Renal pelvis (tissue), 4 donors: Measurements from ENCODE around the gene ATP11A. TPM values are rescaled to one million over a fixed set of nuclear protein-coding genes. Genes with fewer than 3 reads are reported as not detected.

ENCODE experiments used
- DNase-seq: peaks from one replicate; pipeline ENCODE4 v3.0.0-alpha.2; 2013
- polyA plus RNA-seq, 3 donors: library from polyadenylated mRNA; unstranded; fragments of 120-200 nt; gene quantifications; one replicate each; pipeline ENCODE4 v1.2.1, GENCODE V29; 2013; ENCODE audit not compliant: insufficient read length in 3 of 3

The ATP11A gene
- polyA plus RNA-seq, 3 donors: 39.0 to 68.3 (median 60.9) TPM

DNA sequence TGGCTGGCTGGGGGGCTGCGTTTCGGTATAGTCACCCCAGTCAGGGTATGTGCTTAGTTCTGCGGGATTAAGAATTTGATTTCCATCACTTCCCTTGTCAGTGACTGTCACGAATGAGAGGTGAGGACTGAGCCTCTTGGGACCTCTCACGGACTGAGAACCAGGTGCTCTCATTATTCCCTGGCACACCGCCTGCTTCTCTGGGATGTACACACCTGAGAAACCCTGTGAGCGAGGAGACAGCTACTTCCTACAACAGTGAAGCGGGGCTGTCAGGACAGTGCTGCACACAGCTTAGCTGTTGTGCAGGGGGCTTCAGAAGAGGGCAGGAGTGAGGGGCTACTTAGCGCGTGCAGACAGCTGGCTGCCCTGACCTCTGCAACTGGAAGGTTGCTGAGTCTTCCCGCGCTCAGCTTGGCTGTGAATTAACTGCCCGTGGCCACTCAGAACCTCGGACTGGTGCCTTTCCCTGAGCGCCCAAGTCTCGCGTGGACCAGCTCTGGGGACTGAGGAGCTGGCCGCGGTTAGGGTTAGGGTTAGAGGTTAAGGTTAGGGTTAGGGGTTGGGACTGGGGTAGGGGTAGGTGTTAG is 213.9 kb downstream of the ATP11A start:
- DNase-seq: no peak

DNA sequence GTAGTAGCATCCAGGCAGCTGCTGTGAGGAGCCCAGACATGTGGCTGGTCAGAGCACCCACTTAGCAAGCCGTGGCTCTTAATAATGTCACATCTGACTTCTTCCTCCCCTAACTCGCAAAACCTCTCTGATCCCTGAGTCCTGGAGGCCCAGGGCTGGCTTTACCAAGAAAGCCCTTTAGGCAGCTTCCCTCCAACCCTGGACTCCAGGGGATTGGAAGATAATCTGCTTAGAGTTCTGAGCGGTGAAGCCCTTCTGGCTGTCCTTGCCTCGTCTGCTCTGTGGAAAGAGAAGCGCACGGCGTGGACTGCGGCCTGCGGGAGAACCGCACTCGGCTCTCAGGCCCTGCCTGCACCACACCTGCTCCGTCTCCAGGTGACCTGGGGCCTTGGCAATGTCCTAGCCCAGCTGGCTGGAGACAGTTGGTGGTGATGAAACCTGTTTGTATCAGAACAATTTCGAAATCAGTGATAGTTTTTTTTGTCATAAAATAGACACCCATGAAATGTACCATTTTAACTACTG is 214.7 kb downstream of the ATP11A start:
- DNase-seq: no peak

DNA sequence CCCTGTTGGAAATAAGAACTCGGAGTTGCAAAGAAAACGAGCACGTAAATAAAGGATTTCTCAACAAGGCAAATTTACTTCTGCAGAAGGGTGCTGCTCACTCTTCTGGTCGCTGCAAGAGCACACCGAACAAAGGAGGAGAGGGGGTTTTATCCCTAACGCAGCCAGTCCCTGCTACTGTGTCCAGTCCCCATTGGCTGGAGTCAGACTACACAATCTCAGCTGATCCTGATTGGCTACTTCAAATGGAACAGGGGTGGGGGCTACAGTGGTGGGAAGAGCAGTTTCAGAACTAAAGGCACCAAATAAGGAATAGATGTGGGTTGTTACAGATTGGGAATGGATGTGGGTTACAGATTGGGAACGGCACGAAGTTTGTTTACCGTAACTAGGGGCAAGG is 215.2 kb downstream of the ATP11A start:
- DNase-seq: no peak

DNA sequence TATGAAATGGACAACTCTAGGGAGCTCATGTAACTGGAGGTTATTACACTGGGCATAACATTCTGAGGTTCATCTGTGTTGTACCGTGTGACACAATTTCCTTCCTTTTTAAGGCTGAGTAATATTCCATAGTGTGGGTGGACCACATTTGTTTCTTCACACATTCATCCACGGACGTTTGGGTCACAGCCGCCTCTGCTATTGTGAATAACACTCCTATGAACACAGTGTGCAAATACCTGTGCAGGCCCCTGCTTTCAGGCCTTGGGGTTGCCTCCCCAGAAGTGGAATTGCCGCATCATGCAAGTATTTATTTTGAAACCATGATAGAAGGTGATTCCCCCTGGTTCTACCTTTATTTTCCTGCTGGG is 215.8 kb downstream of the ATP11A start:
- no peak for DNase-seq

DNA sequence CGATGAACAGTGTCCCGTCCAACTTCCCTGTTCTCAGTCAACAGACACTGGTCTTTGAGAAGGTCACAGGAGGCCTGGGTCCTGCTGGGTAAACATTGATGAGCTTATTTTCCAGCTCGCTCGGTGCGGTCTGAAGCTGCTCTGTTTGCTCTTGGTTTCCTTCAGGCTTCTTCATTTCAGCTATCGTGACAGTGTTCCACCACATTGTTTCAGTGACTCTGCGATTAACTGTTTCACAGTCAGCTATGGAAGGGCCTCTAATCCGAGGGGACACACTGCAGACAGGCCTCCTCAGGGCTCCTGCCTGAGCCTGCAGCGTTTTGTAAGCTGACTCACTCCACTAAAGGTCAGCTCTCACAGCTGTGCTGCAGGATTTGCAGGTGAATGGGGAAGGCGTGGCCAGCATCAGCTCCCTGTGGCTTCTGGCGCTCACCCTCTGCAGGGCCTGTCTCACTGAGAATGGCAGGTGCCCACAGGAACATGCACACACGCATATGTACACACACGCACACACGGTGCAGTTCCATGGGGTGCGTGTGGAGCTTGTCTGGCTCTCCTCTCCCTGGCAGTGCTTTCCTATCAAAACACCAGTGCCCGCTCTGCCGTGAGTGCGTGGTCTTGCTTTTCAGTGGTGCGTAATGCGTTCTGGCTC is 216.3 kb downstream of the ATP11A start:
- DNase-seq: no peak

DNA sequence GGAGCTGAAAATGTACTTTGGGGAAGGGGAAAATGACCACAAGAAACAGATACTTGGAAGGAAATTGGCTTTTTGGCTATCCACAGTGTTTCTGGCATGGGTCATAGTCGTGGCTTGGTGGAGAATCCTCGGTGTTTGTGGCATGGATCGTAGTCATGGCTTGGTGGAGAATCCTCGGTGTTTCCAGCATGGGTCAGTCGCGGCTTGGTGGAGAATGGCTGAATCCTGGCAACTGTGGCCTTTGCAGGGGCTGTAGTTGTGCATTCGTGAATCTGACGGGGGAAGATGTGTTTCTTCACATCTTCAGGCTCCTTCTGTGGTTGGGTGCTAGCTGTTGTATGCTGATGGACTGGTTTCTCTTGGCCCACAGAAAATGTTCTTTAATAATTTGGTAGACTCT is 217.4 kb downstream of the ATP11A start:
- DNase-seq: no peak

DNA sequence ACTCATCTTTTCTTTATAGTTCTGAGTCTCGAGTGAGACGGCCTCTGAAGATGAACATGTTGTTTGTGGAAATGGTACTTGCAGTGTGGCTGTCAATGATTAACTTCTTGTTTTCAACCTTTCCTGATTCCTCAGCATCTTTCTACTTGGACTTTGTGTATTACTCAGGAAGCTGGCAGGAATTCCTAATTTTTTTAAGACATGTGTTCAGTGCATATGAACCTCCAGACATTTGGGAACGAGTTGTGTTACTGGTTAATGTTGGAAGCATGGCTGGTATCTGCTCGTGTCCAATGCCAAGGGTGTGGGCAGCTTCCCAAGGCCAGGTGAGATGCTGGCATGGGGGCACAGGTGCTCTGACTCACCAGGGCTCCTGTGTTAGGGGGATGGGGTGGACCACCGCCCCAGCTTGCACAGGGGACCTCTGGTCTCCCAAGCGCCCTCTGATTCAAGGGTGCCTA is 218.1 kb downstream of the ATP11A start:
- no peak for DNase-seq

DNA sequence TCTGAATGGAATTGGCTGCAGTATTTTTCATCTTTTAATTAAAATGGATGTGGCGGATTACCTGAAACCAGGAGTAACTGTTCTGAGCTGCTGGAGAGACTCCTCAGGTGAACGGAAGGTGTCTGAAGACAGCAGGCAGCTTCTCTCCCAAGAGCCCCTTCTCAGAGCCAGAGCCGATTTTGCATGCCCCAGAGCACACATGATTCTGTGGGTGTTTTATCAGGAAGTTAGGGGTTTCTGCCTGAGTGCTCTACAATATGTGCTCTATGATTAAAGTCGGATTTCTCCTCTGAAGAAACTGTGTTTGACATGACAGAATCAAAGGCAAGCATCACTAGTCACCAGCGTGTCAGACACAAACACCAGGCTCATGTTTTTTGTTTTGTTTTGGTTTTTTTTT is 218.5 kb downstream of the ATP11A start:
- no peak for DNase-seq

DNA sequence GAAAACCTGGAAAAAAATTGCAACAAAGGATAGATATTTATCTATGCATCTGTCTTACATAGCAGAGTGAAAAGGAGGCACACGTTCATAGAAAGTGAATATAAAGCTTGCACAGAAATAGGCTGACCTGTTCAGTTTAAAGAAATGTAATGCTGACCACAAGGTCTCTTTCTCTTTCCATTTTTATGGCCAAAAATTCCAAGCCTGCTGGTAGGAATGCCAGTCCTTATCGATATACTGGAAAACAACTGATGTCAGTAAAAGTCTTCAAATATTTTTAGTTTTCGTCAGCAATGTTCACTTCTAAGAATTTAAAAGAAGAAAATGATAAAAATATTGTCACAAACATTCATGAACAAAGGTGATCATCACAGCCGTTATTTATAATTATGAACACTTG is 220.2 kb downstream of the ATP11A start:
- no peak for DNase-seq

DNA sequence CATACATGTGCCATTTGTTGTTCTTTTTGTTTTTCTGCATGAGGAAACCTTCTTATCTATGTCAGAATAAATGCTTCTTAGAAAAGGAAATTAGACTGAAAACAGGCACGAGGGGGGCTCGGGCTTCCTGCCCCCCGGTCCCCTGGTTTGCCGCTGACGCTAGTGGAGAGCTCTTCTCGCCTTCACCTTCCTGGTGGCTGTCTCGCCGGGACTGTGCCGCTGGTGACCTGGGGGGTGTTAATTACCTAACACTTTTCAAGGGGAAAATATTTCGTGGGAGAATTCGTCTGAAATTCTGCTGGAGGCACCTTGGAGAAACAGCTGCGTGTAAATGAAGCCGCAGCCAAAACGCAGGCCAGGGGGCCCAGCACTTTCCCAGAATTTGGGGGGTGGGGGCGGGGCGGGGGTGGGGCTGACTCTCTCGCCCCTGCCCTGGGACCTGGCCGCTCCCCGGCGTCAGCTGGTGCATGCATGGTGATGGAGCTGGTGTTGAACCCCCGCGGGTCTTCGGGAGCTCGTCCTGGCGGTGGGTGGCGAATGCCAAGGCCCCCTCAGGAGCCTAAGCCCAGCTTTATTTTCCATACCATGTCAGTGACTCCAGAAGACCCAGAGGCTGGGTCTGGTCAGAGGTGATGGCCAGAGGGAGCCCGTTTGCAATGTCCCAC is 220.9 kb downstream of the ATP11A start:
- DNase-seq: no peak

DNA sequence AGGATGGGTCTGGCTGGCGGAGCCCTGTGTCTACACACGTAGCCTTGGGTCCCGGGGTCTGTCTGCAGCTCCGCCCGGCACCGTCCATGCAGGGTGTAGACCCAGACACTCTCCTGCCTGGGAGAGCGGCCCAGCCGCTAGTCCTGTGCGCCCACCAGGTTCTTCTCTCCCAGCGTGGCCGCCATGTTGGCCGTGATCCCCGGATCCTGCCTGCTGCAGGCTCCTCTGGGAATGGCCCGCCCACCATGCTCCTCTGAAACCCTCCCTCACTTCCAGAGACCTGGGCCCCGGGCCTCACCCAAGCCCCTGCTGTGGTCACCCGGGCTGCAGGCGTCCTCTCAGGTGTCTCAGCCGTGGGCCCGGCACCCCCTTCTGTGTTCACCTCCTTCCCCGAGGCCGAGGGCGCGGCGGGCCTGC is 221.5 kb downstream of the ATP11A start:
- DNase-seq: no peak

DNA sequence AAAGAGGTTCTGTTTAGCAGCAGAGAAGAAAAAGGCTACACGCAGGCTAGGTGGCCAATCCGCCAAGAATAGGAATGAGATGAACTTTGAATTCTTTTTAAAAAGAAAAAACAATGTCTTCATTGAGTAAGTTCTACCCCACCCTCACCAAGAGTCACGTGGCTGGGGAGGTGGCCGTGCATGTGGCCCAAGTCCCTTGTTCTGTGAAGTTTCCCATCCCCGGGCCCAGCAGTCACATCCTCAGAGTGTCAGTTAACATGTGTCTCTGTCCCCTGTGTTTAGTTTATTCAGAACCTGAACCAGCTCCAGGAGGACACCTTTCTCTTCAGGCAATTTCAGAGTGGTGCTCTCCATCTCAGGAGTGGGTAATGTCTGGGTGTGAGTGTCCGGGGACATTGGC is 222.0 kb downstream of the ATP11A start:
- DNase-seq: no peak

DNA sequence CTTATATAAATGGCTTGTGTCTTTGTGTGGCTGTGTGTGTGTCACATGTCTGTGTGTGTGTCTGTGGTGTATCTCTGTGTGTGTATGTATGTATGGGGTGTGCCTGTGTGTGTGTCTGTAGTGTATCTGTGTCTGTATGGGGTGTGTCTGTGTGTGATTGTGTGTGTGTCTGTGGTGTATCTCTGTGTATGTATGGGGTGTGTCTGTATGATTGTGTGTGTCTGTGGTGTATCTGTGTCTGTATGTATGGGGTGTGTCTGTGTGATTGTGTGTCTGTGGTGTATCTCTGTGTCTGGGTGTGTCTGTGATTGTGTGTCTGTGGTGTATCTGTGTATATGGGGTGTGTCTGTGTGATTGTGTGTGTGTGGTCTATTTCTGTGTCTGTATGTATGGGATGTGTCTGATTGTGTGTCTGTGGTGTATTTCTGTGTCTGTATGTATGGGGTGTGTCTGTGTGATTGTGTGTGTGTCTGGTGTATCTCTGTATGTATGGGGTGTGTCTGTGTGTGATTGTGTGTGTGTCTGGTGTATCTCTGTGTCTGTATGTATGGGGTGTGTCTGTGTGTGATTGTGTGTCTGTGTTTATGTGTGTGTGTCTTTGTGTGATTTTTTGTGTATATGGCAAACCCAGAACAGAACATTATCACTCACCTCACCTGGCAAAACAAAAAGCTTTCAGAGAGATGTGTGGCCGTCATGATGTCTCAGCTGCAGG is 223.0 kb downstream of the ATP11A start:
- no peak for DNase-seq

DNA sequence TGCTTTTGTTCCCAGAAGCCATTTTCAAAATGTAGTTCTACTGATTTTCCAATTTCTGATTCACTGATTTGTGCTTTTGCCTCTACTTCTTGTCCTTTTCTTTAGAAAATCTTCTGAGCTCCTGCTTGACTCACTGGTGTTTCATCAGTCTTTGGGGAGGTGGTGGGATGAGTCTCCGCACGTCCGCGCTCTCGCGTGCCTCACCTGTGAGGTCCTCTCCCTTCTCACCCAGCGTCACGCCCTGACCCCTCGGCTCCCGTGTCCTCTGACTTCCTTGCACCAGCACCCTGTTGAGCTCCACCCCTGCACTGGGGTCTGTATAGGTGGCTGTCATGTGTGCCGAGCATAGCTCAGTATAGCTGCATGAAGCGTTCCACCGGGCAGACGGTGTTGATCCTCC is 226.5 kb downstream of the ATP11A start:
- DNase-seq: no peak

DNA sequence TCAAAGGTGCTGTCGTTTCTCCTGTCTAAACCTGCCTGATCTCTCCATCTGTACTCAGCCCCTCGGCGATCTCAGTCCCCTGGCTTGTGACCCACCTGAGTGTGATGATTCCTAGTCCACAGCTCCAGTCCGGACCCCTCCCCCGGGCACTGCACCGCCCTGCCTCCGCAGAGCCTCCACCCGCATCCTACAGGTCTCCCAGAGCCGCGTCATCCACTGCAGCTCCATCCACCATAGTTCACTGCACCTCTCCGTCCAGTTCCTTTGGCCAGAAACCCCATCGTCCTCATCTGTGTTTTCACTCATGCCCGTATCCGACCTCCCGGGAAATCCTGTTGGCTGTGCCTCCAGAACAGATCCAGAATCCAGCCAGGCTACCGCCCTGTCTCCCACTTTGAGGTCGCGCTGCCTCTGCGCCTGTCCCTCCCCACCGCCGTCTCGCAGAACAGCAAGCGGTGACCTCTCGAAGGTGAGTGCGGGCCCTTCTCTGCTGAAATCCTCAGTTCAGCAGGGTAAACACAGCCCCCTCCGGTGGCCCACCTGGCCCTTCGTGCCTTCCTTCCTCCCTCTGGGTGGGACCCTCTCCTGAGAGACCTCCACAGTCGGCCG is 227.3 kb downstream of the ATP11A start:
- no peak for DNase-seq

DNA sequence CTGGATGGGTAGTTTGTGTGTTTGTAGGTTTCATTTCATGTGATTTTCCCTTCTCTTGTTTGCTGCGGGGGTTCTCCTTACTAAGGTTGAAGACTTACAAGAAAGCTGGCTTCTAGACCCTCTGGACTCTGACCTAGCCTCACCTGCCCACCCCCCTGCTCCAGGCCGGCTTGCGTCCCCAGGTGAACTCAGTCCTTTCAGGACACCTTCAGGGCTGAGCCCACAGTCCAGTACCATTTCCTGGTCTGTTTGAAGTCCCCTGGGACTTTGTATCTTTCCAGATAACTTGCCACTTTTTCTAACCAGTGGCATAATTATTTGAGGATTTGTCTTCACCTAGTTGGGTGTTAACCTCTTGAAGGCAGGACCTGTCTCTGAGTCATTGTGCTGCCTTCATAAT is 227.9 kb downstream of the ATP11A start:
- DNase-seq: no peak

DNA sequence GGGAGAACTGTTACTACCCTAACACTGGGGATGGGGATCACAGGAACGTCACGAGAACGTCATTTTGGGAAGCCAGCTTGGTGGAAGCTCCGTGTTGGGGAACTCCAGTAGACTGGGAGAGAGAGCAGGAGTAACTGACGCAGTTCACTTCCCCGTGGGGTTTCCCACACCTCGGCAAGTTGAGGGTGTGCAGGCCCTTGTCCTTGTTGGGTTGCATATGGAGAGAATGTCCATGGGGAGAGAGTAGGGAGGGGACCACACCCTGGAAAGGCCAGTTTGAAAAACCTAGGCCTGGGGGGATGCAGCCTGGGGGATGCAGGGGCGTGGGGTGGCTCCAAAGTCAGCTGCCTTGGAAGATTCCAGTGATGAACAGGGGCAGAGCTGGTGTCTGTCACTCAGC is 228.4 kb downstream of the ATP11A start:
- no peak for DNase-seq

DNA sequence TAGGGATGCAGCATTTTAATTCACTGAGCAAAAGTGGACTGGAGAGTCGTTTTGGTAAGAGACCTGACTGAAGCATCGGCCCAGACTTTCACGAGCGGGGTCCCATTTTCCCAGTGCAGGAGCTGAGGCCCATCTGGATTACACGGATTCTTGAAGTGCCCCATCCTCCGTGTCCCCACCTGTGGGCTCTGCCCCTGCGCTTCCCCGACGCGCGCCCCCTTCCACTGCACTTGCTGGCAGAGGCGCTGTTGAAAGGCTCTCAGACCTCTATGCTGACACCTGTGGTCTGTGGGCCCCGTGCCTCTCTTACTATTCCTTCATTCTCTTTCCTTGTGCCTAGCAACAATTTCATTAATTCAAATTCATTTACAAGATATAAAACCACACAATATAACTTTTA is 228.9 kb downstream of the ATP11A start:
- no peak for DNase-seq

DNA sequence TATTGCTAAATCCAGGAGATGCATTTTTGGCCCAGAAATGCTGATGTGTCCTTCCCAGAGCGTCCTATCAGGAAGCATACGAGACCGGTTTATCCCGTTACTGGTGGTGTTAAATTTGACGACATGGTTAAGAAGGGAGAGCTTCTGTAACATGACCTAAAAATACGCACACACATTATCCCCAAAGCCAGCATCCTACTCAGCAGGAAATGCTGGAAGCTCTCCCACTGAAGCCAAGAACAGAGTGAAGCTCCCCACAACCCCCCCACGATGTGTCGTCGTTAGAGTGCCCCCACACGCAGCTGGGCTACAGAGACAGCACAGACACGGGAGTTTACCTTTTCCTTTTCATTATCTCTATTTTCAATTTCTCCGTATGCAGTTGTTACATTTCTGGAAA is 234.1 kb downstream of the ATP11A start:
- DNase-seq: no peak

DNA sequence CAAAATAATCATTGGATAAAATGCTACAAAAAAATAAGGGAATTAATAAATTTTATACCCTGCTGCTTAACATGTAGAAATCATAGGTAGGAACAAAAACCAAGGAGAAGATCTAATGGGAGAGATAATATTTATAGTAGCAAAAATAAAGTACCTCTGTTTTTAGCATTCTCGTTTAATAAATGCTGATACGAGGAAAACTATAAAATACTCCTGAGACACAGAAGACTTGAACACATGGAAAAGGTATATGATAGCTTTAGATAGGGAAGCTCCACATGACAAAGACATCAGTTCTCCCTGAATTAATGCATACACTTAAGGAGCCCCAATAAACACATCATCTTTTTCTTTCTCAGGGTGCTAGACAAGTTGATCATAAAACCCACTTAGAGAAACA is 234.5 kb downstream of the ATP11A start:
- no peak for DNase-seq

DNA sequence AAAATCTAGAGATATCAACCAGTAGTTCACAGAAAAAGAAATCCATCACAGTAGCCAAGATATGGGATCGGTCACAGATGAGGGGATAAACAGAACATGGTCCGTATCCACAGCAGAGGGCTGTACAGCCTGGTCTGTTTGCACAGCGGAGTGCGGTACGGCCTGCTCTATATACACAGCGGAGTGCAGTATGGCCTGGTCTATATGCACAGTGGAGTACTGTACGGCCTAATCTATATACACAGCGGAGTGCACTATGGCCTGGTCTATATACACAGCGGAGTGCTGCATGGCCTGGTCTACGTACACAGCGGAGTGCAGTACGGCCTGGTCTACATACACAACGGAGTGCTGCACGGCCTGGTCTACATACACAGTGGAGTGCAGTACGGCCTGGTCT is 236.2 kb downstream of the ATP11A start:
- no peak for DNase-seq

DNA sequence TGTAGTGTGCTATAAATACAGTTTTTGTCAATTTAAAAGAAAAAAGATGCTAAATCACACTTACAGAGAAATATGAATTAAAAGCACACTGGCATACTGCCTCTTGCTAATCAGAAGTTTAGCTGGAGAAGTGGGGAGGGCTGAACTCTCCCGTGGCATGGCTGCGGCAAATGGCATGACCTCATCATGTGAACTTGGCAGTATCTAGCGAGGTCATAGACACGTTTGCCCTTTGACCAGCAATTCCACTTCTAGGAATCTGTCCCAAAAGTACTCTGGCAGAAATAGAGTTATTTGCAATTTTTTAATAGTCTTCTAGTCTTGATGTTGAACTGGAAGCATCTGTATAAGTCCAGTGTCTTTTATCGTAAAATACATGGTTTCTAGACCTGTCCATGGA is 237.2 kb downstream of the ATP11A start:
- no peak for DNase-seq
